Panc1 (cell line): ENCODE results near the gene CPA2. TPM values are rescaled to one million over a fixed set of nuclear protein-coding genes. Genes with fewer than 3 reads are reported as not detected.

Source experiments
- ATAC-seq: fragments of 200-7000 bp; cut with Tn5 transposase; 2 replicates; pipeline ENCODE4 v1.9.1; 2020; ENCODE audit warnings: mild to moderate bottlenecking, moderate library complexity
- BruUV-seq: library from RNA; stranded (reverse); fragments of 400-500 nt; replicated peaks from 2 replicates; lab custom pipeline; 2021; lab: Mats Ljungman, UMichigan
- CTCF ChIA-PET: fragments of 300-600 bp; sonication (Branson Sonifier 250); formaldehyde crosslinking; loops from one replicate; lab custom pipeline; 2022; ENCODE audit warnings: antibody characterized with exemption; lab: Charles Lee
- POLR2A ChIA-PET: fragments of 300-600 bp; sonication (Branson Sonifier 250); formaldehyde crosslinking; loops from one replicate; lab custom pipeline; 2022; ENCODE audit warnings: antibody characterized with exemption; lab: Charles Lee
- DNase-seq: peaks from one replicate; pipeline ENCODE4 v3.0.0-alpha.2; 2010; ENCODE audit warnings: low read depth, low spot score
- H3K27ac ChIP-seq: 2 replicates; pipeline ENCODE4 v1.5.1; 2011; ENCODE audit warnings: mild to moderate bottlenecking, low read length, inconsistent platforms
- H3K27me3 ChIP-seq: fragments of 200-500 bp; sonication (Bioruptor generic); 2 replicates; pipeline ENCODE4 v1.6.0; 2014; ENCODE audit warnings: low read length, inconsistent platforms; ENCODE audit not compliant: control insufficient read depth, insufficient read depth
- H3K36me3 ChIP-seq: fragments of 200-500 bp; sonication (Bioruptor generic); 2 replicates; pipeline ENCODE4 v1.5.1; 2014; ENCODE audit warnings: inconsistent platforms, mild to moderate bottlenecking, low read length, moderate library complexity; ENCODE audit not compliant: control insufficient read depth, insufficient read depth
- H3K4me1 ChIP-seq: 2 replicates; pipeline ENCODE4 v1.5.1; 2011; ENCODE audit warnings: inconsistent platforms, mild to moderate bottlenecking, low read length, moderate library complexity; ENCODE audit not compliant: control insufficient read depth, insufficient read depth
- H3K4me3 ChIP-seq, 2 experiments: 2 replicates each; pipeline ENCODE4 v1.5.1; 2011 to 2012; ENCODE audit warnings: low read depth in 2 of 2, low read length in 2 of 2, mild to moderate bottlenecking in 2 of 2, inconsistent platforms in 1 of 2, moderate library complexity in 1 of 2
- H3K9me3 ChIP-seq: fragments of 200-500 bp; sonication (Bioruptor generic); 2 replicates; pipeline ENCODE4 v1.5.1; 2014; ENCODE audit warnings: low read depth, mild to moderate bottlenecking, inconsistent platforms, low read length, moderate library complexity; ENCODE audit not compliant: control insufficient read depth, insufficient read depth
- CTCF ChIP-seq: fragments of 450-650 bp; IDR thresholded peaks from 2 replicates; pipeline ENCODE4 v1.5.1; 2017; ENCODE audit warnings: mild to moderate bottlenecking
- POLR2AphosphoS5 ChIP-seq: IDR thresholded peaks from 2 replicates; pipeline ENCODE4 v1.6.1; 2012; ENCODE audit warnings: mild to moderate bottlenecking, low read depth, low read length, moderate library complexity
- REST ChIP-seq, 2 experiments: IDR thresholded peaks; 2 replicates each; pipeline ENCODE4 v1.6.1; 2011 to 2012; ENCODE audit warnings: low read depth in 2 of 2, control low read depth in 1 of 2, low read length in 1 of 2, mild to moderate bottlenecking in 1 of 2, moderate library complexity in 1 of 2; ENCODE audit not compliant: insufficient read depth in 1 of 2
- SIN3A ChIP-seq: IDR thresholded peaks from 2 replicates; pipeline ENCODE4 v1.6.1; 2012; ENCODE audit warnings: low read depth, mild to moderate bottlenecking, low read length, moderate library complexity, borderline replicate concordance; ENCODE audit not compliant: insufficient read depth
- TCF7L2 ChIP-seq: IDR thresholded peaks from 2 replicates; pipeline ENCODE4 v1.6.1; 2011; ENCODE audit warnings: mild to moderate bottlenecking, low read depth, low read length, inconsistent platforms
- in situ Hi-C: cut with HindIII; loops from 2 replicates; pipeline ENCODE4 v1.10.0; 2016; ENCODE audit warnings: low sequenced_read_pairs, low pct_unique_long_range_greater_than_20kb
- intact Hi-C: fragments of 100-400 bp; cut with micrococcal nuclease; formaldehyde crosslinking; loops from one replicate; pipeline ENCODE4 v1.10.0; 2022; ENCODE audit not compliant: unreplicated experiment
- total RNA-seq: library from RNA; stranded (reverse); gene quantifications from one replicate; pipeline ENCODE4 v1.2.1, GENCODE V29; 2021; ENCODE audit not compliant: unreplicated experiment

Gene CPA2
- total RNA-seq, 1 experiment from 2014 or later, result 0.87 TPM

DNA sequence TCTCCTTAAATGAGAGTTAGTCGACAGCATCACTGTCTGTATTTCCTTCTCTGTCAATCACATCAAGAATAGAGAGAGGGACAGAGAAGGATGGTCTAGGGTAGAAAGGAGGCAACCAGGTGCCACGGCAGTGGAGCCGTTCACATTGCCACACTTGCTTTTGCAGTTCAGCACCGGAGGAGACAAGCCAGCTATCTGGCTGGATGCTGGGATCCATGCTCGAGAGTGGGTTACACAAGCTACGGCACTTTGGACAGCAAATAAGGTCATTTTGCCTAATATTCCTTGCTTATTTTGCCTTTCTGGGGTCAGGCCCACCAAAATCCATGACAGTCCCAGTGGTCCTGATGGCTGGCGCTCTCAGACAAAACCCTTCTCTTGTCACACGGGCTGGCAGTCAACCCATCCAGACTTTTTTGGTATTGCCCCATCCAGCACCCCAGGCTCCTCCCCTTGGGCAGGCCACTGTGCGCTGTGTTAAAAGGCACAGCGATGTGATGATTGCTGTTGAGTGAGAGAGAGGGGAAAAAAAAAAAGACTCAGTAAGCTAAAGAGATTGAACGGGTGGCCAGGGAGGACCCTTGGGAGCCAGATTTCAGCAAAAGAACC is 8.4 kb downstream of the CPA2 start:
- Histone ChIP-seq H3K27ac (no peak overlapping the region), H3K4me1 (no peaks in the 10 kb centered on the region), H3K9me3 (no peaks in the 10 kb centered on the region), H3K36me3 (no peaks in the 10 kb centered on the region), H3K27me3 (no peaks in the 10 kb centered on the region), H3K4me3 (no peak overlapping the region)
- DNase-seq, result no peak
- intact Hi-C loops (no loop called here), in situ Hi-C loops (no loop called here)
- ATAC-seq, result no peak
- TF ChIP-seq CTCF (no peak), POLR2AphosphoS5 (no peak), REST (IDR thresholded peaks at IDR 0.05; ENCODE audit: insufficient read depth in 1 of 2, low read depth in 2 of 2, low read length in 1 of 2) (no peak), TCF7L2 (no peak), SIN3A (no peak)
- BruUV-seq, result no TSS peak
- POLR2A ChIA-PET, result no interaction called here
- CTCF ChIA-PET, result no interaction called here

- BruUV-seq, result no TSS peak
- ATAC-seq (no peak), DNase-seq (no peak)
- Histone ChIP-seq H3K4me1 (no peaks in the 10 kb centered on the region), H3K4me3 (no peak overlapping the region), H3K27ac (no peak overlapping the region), H3K36me3 (no peaks in the 10 kb centered on the region), H3K27me3 (no peaks in the 10 kb centered on the region), H3K9me3 (no peaks in the 10 kb centered on the region)
- in situ Hi-C loops, result no loop called here
- CTCF ChIA-PET, result no interaction called here
- no peak for TF ChIP-seq REST (IDR thresholded peaks at IDR 0.05; ENCODE audit: insufficient read depth in 1 of 2, low read depth in 2 of 2, low read length in 1 of 2)
- no peak for TF ChIP-seq POLR2AphosphoS5
- TF ChIP-seq CTCF, result no peak
- TF ChIP-seq TCF7L2, result no peak
- no peak for TF ChIP-seq SIN3A
- POLR2A ChIA-PET, result no interaction called here
- intact Hi-C loops, result no loop called here
These were observed 9.2 kb downstream of the CPA2 start for GRCh38 chr7:130275826-130276297.
